Osteocyte (in vitro differentiated cells): ENCODE data around the gene TGM4. TPM values are rescaled to one million over a fixed set of nuclear protein-coding genes. Genes with fewer than 3 reads are reported as not detected.
"Not testable (repeated sequence)": the region's sequence is repeated elsewhere in the genome, so short reads cannot be mapped to it uniquely, and the experiment has no call there.

Source experiments
- DNase-seq: peaks from one replicate; pipeline ENCODE4 v3.0.0; 2021; ENCODE audit warnings: mixed read lengths; ENCODE audit not compliant: unreplicated experiment; ENCODE audit errors: extremely low spot score
- H3K27ac Mint-ChIP-seq: one replicate; pipeline ENCODE4 v1.8.0; 2021; ENCODE audit warnings: mild to moderate bottlenecking, mixed read lengths; ENCODE audit not compliant: unreplicated experiment
- H3K27me3 Mint-ChIP-seq: one replicate; pipeline ENCODE4 v1.8.0; 2021; ENCODE audit warnings: mixed read lengths; ENCODE audit not compliant: unreplicated experiment
- H3K36me3 Mint-ChIP-seq: one replicate; pipeline ENCODE4 v1.8.0; 2021; ENCODE audit warnings: mixed read lengths; ENCODE audit not compliant: unreplicated experiment
- H3K4me1 Mint-ChIP-seq: one replicate; pipeline ENCODE4 v1.8.0; 2021; ENCODE audit warnings: mixed read lengths; ENCODE audit not compliant: unreplicated experiment
- H3K4me3 Mint-ChIP-seq: one replicate; pipeline ENCODE4 v1.8.0; 2021; ENCODE audit warnings: mild to moderate bottlenecking, moderate library complexity, mixed read lengths; ENCODE audit not compliant: unreplicated experiment
- H3K9me3 Mint-ChIP-seq: one replicate; pipeline ENCODE4 v1.8.0; 2021; ENCODE audit warnings: mixed read lengths; ENCODE audit not compliant: unreplicated experiment
- total RNA-seq: library from RNA; stranded (reverse); gene quantifications from 2 replicates; pipeline ENCODE4 v1.2.1, GENCODE V29; 2021
- TF ChIP-seq, protein P1 (sequence below): fragments of 200-600 bp; sonication (generic); IDR thresholded peaks from 2 replicates; pipeline ENCODE4 v1.5.0; 2021; ENCODE audit warnings: antibody characterized with exemption, mild to moderate bottlenecking, moderate library complexity

The TGM4 gene
- total RNA-seq, 1 donor from 2014 or later: not detected

GRCh38 chr3:44848634-44849033 lies 25.8 kb upstream of the TGM4 start:
- TF ChIP-seq, protein P1, sequence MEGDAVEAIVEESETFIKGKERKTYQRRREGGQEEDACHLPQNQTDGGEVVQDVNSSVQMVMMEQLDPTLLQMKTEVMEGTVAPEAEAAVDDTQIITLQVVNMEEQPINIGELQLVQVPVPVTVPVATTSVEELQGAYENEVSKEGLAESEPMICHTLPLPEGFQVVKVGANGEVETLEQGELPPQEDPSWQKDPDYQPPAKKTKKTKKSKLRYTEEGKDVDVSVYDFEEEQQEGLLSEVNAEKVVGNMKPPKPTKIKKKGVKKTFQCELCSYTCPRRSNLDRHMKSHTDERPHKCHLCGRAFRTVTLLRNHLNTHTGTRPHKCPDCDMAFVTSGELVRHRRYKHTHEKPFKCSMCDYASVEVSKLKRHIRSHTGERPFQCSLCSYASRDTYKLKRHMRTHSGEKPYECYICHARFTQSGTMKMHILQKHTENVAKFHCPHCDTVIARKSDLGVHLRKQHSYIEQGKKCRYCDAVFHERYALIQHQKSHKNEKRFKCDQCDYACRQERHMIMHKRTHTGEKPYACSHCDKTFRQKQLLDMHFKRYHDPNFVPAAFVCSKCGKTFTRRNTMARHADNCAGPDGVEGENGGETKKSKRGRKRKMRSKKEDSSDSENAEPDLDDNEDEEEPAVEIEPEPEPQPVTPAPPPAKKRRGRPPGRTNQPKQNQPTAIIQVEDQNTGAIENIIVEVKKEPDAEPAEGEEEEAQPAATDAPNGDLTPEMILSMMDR: no peak

GRCh38 chr3:44856663-44857062 lies 17.7 kb upstream of the TGM4 start:
- not testable (repeated sequence) for H3K4me1 Mint-ChIP-seq, H3K9me3 Mint-ChIP-seq, H3K36me3 Mint-ChIP-seq, H3K27me3 Mint-ChIP-seq, H3K27ac Mint-ChIP-seq, DNase-seq, H3K4me3 Mint-ChIP-seq

More at GRCh38 chr3:44848634-44849033, 25.8 kb upstream of the TGM4 start:
- Mint-ChIP-seq H3K27ac (no peak overlapping the region), H3K4me1 (peaks cover 19% of the 10 kb centered on the region), H3K4me3 (no peak overlapping the region), H3K9me3 (no peaks in the 10 kb centered on the region), H3K36me3 (peaks cover 2% of the 10 kb centered on the region), H3K27me3 (no peaks in the 10 kb centered on the region)
- no peak for DNase-seq

- DNase-seq: no peak
Observed at GRCh38 chr3:44860117-44860516, 14.3 kb upstream of the TGM4 start.

GRCh38 chr3:44861412-44862225 lies 12.8 kb upstream of the TGM4 start, which contains the start of gene TMEM42:
Gene TMEM42, plus strand, starts transcription at chr3:44861912. Its CDS starts 13 bp downstream, at chr3:44861925.
- DNase-seq: peak; percentile 97
- Mint-ChIP-seq H3K27ac (peak within 1 kb of the TSS; percentile 94), H3K36me3 (peaks cover 3% of the 10 kb centered on the region), H3K4me3 (peak within 1 kb of the TSS; percentile 81), H3K27me3 (no peaks in the 10 kb centered on the region), H3K4me1 (peaks cover 29% of the 10 kb centered on the region), H3K9me3 (no peaks in the 10 kb centered on the region)
- TF ChIP-seq, protein P1: peak; percentile 40

More at GRCh38 chr3:44860117-44860516, 14.3 kb upstream of the TGM4 start:
- Mint-ChIP-seq H3K36me3 (no peaks in the 10 kb centered on the region), H3K27ac (no peak overlapping the region), H3K4me1 (peaks cover 26% of the 10 kb centered on the region), H3K27me3 (no peaks in the 10 kb centered on the region), H3K4me3 (no peak overlapping the region), H3K9me3 (no peaks in the 10 kb centered on the region)
- TF ChIP-seq, protein P1: no peak

DNA sequence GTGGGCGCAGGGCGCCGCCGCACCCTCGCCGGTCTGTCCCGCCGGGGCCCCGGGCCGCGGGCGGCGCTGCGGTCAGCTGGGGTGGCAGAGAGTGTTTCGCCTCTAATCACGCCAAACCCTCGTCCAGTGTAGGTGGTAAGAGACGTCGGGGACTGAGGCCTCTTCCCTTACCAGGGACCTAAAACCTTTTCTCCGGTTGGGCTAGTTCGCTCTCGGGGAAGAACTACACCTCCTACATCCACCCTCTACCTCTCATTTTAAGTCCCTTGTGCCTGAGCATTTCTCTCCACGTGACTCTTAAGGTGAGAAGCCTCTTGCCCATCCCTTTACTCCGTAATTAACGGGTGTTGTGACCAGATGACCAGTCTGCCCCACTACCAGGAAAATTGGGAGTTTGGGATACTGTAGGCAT lies 12.2 kb upstream of the TGM4 start:
- Mint-ChIP-seq H3K27me3 (no peaks in the 10 kb centered on the region), H3K36me3 (peaks cover 7% of the 10 kb centered on the region), H3K4me3 (peak overlapping the region; percentile 81), H3K27ac (peak overlapping the region; percentile 85), H3K4me1 (peaks cover 29% of the 10 kb centered on the region), H3K9me3 (peaks cover 2% of the 10 kb centered on the region)
- no peak for DNase-seq
- TF ChIP-seq, protein P1: no peak
